ENCODE measurements around the gene VPS16. TPM values are rescaled to one million over a fixed set of nuclear protein-coding genes. Genes with fewer than 3 reads are reported as not detected.

VPS16 gene
- polyA plus RNA-seq, 2 of the 4 experiments (the other 2 are of a cell fraction), result 33.0 to 37.5 TPM

- no peaks in the 10 kb centered on the region; the same call in 2 of the 3 replicates for H3K9me3 ChIP-seq
- ATAC-seq (no peak), FAIRE-seq (no peak), DNase-seq (ENCODE audit: low read depth in 1 of 2, low spot score in 1 of 2) (no peak)
- 93% methylated on average over 6 of the region's 6 CpGs for WGBS (ENCODE audit: missing lambda C conversion rate)
- CTCF ChIA-PET, result interaction anchor here (0.6 to 2.3 kb wide), 6 partner anchors 9 to 347 kb away, joined by 3 to 6 read pairs (median 4); no protein-coding TSS in a partner anchor
- H3K4me1 ChIP-seq, result no peaks in the 10 kb centered on the region
- POLR2A ChIA-PET, result no interaction called here
- TF ChIP-seq CTCF (IDR thresholded peaks at IDR 0.05) (no peak), MAX (IDR thresholded peaks at IDR 0.05) (no peak), FOSL2 (IDR thresholded peaks at IDR 0.05) (no peak), FOSL2 (CRISPR knock-in tag; IDR thresholded peaks at IDR 0.05) (no peak), RCOR1 (IDR thresholded peaks at IDR 0.05; ENCODE audit: low read depth, low read length) (no peak), NR3C1 (IDR thresholded peaks at IDR 0.05) (no peak), FOSB (CRISPR knock-in tag; IDR thresholded peaks at IDR 0.05) (no peak), BHLHE40 (IDR thresholded peaks at IDR 0.05; ENCODE audit: low read depth, low read length) (no peak), CBX2 (IDR thresholded peaks at IDR 0.05; ENCODE audit: borderline replicate concordance, low read depth) (no peak), E2F6 (IDR thresholded peaks at IDR 0.05; ENCODE audit: borderline replicate concordance, low read depth) (no peak), USF2 (IDR thresholded peaks at IDR 0.05) (no peak), ATOH8 (CRISPR knock-in tag; IDR thresholded peaks at IDR 0.05; ENCODE audit: low read depth) (no peak), NFE2L2 (conservative IDR thresholded peaks at IDR 0.05; ENCODE audit: low read length) (no peak), HOXA7 (CRISPR knock-in tag; IDR thresholded peaks at IDR 0.05) (no peak), PHF8 (IDR thresholded peaks at IDR 0.05; ENCODE audit: borderline replicate concordance, low read depth) (no peak), HMGXB4 (CRISPR knock-in tag; IDR thresholded peaks at IDR 0.05; ENCODE audit: borderline replicate concordance) (no peak), HDAC2 (IDR thresholded peaks at IDR 0.05) (no peak), KDM5A (IDR thresholded peaks at IDR 0.05) (no peak), HES2 (IDR thresholded peaks at IDR 0.05) (no peak), KDM1A (IDR thresholded peaks at IDR 0.05; ENCODE audit: low read depth) (no peak), NPAS2 (CRISPR knock-in tag; IDR thresholded peaks at IDR 0.05; ENCODE audit: borderline replicate concordance) (no peak)
- no peak overlapping the region for H3K4me3 ChIP-seq
- H3K4me2 ChIP-seq, result no peak overlapping the region
- H3K27ac ChIP-seq, result no peak overlapping the region
Measured at GRCh38 chr20:2903686-2904085, 63.1 kb downstream of the VPS16 start.

- Histone ChIP-seq H3K4me1 (no peaks in the 10 kb centered on the region), H3K4me3 (no peak overlapping the region), H3K9me3 (no peaks in the 10 kb centered on the region; the same call in 2 of the 3 replicates), H3K27ac (no peak overlapping the region), H3K4me2 (no peak overlapping the region)
- 78% methylated on average over 3 of the region's 3 CpGs for WGBS (ENCODE audit: missing lambda C conversion rate)
- ChIA-PET CTCF (interaction anchor here (0.6 to 1.6 kb wide), 6 partner anchors 20 to 191 kb away, joined by 3 to 4 read pairs (median 4); no protein-coding TSS in a partner anchor), POLR2A (interaction anchor here (0.9 kb wide), 1 partner anchor 35 kb away, joined by 3 read pairs; no protein-coding TSS in a partner anchor)
- peak; percentile 23 for FAIRE-seq
- ATAC-seq, result no peak
- no peak for DNase-seq (ENCODE audit: low read depth in 1 of 2, low spot score in 1 of 2)
- TF ChIP-seq BHLHE40 (IDR thresholded peaks at IDR 0.05; ENCODE audit: low read depth, low read length) (no peak), PHF8 (IDR thresholded peaks at IDR 0.05; ENCODE audit: borderline replicate concordance, low read depth) (no peak), HOXA7 (CRISPR knock-in tag; IDR thresholded peaks at IDR 0.05) (no peak), PBX3 (IDR thresholded peaks at IDR 0.05) (no peak), TP53 (CRISPR knock-in tag; IDR thresholded peaks at IDR 0.05) (no peak), CEBPB (IDR thresholded peaks at IDR 0.05) (no peak), ESRRA (IDR thresholded peaks at IDR 0.05; ENCODE audit: borderline replicate concordance, low read length) (no peak), KDM5A (IDR thresholded peaks at IDR 0.05) (no peak), MYC (IDR thresholded peaks at IDR 0.05; ENCODE audit: borderline replicate concordance, low read length) (no peak), E2F6 (IDR thresholded peaks at IDR 0.05; ENCODE audit: borderline replicate concordance, low read depth) (no peak), HDAC2 (IDR thresholded peaks at IDR 0.05) (no peak), BCL3 (IDR thresholded peaks at IDR 0.05) (no peak), RFX5 (IDR thresholded peaks at IDR 0.05) (no peak), NR3C1 (IDR thresholded peaks at IDR 0.05) (no peak)
Measured at GRCh38 chr20:2907519-2907918, 67.0 kb downstream of the VPS16 start.

Measured in A549 (cell line).